Epithelial cell of prostate (primary cell): ENCODE results near the gene KRTAP4-5.
"Not testable (repeated sequence)": the region's sequence is repeated elsewhere in the genome, so short reads cannot be mapped to it uniquely, and the experiment has no call there.

Experiments
- DNase-seq: peaks from one replicate; pipeline ENCODE4 v3.0.0-alpha.2; 2011; ENCODE audit warnings: low read depth, low spot score
- H3K27ac ChIP-seq: fragments of 450-650 bp; 2 replicates; pipeline ENCODE4 v1.5.1; 2017; ENCODE audit warnings: mild to moderate bottlenecking

The KRTAP4-5 gene

GRCh38 chr17:41148971-41149651 lies 514 bp downstream of the KRTAP4-5 start:
- H3K27ac ChIP-seq, DNase-seq: not testable (repeated sequence)

DNA sequence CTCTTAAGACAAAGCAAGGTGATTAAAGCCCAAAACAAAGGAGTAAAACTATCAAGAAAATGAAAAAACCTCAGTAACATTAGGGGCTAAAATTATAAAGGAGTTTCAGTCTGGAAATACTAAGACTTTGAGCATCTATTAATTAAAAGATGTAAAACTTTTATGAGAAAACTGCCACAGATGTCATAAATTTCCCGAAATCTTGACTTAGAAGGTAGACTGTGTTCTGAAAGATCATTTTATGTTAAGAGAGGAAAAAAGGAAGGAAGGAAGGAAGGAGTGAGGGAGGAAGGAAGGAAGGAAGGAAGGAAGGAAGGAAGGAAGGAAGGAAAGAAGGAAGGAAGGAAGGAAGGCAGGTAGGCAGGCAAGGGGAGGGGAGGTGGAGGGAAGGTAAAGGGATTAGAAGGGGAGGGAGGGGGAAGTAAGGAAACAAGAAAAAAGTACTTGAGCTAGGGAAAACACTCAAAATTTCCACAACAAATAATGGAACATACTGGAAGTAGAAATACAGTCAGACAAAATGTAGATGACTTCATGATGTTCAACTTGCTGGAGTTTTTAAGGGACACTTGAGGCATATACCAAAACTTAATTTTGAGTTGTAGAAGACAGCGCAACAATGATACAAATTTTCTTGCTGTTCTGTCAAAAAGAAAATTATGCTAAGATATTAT lies 2.0 kb downstream of the KRTAP4-5 start:
- no peak overlapping the region for H3K27ac ChIP-seq
- no peak for DNase-seq

GRCh38 chr17:41145261-41145660 lies 4.4 kb downstream of the KRTAP4-5 start:
- no peak overlapping the region for H3K27ac ChIP-seq
- no peak for DNase-seq

- DNase-seq: no peak
- H3K27ac ChIP-seq: no peak overlapping the region
Measured at GRCh38 chr17:41144846-41145245, 4.8 kb downstream of the KRTAP4-5 start.

- H3K27ac ChIP-seq: peak overlapping the region; percentile 55
- DNase-seq: no peak
Measured at GRCh38 chr17:41141361-41141760, 8.3 kb downstream of the KRTAP4-5 start.

DNA sequence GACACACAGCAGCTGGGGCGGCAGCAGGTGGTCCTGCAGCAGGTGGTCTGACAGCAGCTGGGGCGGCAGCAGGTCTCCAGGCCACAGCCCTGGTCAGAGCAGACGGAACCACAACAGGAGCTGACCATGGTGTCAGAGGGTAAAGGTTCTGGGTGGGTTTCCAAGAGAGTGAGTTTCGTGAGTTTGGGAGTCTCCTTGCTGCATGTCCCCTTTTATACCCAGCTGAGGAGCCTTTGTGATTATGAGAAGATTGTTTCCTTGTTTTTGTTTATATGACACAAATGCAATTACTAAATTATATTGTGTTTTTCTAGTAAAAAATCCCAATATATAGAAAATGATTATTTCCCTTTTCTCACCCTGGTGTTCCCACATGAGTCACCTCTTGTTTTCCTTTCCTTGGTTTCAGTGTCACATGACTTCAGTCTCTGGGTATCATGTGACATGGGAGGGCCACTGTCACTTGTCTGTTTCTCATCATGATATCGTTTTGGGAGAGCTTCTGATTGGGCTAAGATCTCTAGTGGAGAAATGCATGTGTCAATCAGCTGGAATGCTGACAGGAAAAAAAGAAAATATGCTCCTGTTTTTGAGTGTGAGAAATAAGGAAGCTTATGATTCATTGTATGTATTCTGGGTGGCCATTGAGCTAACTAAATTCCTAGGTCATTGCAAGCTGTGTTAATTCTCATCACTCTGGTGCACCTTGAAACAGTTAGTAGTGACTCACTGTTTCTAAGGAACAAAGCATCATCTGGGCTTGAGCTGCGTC lies 9.1 kb downstream of the KRTAP4-5 start, which contains the start of gene KRTAP4-6:
Gene KRTAP4-6, minus strand, starts transcription at position 185 of the 772 bp plus-strand sequence. Its CDS starts 57 bp downstream, at position 128.
- DNase-seq: peak; percentile 95
- H3K27ac ChIP-seq: peak within 1 kb of the TSS; percentile 55

DNA sequence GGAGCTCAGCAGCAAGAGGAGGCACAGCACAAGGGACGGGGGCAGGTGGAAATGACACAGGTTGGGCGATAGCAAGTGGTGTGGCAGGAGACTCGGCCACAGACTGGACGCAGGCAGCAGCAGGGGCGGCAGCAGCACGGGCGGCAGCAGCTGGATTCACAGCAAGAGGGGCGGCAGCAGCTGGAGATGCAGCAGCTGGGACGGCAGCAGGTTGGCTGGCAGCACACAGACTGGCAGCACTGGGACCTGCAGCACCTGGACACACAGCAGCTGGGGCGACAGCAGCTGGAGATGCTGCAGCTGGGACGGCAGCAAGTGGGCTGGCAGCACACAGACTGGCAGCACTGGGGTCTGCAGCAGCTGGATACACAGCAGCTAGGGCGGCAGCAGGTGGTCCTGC lies 9.8 kb downstream of the KRTAP4-5 start:
- DNase-seq: not testable (repeated sequence)
- H3K27ac ChIP-seq: peak overlapping the region; percentile 55

- no peak overlapping the region for H3K27ac ChIP-seq
- DNase-seq: no peak
Measured at GRCh38 chr17:41133880-41134735, 15.5 kb downstream of the KRTAP4-5 start.

DNA sequence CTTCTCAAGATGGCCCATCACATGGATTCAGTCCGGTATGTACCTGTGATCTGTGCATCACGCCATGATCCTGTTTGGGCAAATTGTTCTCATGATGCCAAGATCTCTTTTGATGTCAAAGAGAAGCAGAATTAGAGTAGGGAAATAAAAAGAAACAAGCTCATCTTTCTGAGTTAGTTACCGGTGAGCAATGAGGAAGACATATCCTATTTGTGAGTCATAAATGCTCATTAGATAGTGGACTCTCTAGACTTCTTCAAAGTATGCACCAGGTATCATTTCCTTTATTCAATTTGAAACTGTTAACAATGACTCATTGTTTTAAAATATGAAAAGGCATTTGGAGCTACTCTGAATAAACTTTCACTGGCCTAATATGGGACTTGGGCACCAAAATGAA lies 17.6 kb downstream of the KRTAP4-5 start:
- peak overlapping the region; percentile 69 for H3K27ac ChIP-seq
- DNase-seq: peak; percentile 67

GRCh38 chr17:41127371-41127770 lies 22.3 kb downstream of the KRTAP4-5 start:
- no peak overlapping the region for H3K27ac ChIP-seq
- DNase-seq: no peak

- H3K27ac ChIP-seq: no peak overlapping the region
- DNase-seq: no peak
Measured at GRCh38 chr17:41126412-41126811, 23.2 kb downstream of the KRTAP4-5 start.

GRCh38 chr17:41125064-41125463 lies 24.6 kb downstream of the KRTAP4-5 start:
- DNase-seq: no peak
- no peak overlapping the region for H3K27ac ChIP-seq

DNA sequence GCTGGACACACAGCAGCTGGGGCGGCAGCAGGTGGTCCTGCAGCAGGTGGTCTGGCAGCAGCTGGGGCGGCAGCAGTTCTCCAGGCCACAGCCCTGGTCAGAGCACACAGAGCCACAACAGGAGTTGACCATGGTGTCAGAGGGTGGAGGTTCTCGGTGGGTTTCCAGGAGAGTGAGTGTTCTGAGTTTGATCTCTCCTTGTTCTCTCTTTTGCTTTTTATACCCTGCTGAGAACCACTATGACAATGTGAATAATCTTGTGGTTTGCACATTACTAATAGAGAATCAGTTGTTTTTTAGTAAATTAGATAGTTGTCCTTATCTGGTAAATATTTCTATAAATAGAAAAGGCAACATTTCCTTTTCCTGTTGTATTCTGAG lies 25.6 kb downstream of the KRTAP4-5 start, which contains the start of gene KRTAP4-12:
Gene KRTAP4-12, minus strand, starts transcription at position 192 of the 381 bp plus-strand sequence. Its CDS starts 60 bp downstream, at position 132.
- H3K27ac ChIP-seq, DNase-seq: not testable (repeated sequence)

GRCh38 chr17:41123292-41123990 lies 26.2 kb downstream of the KRTAP4-5 start:
- H3K27ac ChIP-seq, DNase-seq: not testable (repeated sequence)

DNA sequence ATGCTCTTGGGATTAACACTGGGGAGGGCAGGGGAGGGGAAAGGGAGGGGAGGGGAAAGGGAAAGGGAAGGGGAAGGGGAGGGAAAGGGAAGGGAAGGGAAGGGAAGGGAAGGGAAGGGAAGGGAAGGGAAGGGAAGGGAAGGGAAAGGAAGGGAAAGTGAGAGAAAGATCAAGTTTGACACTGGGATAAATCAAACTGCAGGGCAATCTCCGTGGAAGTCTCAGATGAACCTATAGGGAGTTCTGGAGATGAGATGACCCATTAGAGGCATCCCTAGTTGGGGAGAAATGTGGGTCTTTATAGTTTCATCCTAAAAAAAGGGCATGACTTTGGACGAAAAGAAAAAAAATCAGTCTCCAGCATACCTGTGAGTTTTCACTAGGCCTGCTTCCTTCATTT lies 27.9 kb downstream of the KRTAP4-5 start:
- no peak overlapping the region for H3K27ac ChIP-seq

GRCh38 chr17:41119696-41120690 lies 29.6 kb downstream of the KRTAP4-5 start:
- H3K27ac ChIP-seq, DNase-seq: not testable (repeated sequence)

More for the DNA sequence above, 27.9 kb downstream of the KRTAP4-5 start:
- no peak for DNase-seq

GRCh38 chr17:41118721-41119120 lies 30.9 kb downstream of the KRTAP4-5 start:
- no peak for DNase-seq
- H3K27ac ChIP-seq: no peak overlapping the region

DNA sequence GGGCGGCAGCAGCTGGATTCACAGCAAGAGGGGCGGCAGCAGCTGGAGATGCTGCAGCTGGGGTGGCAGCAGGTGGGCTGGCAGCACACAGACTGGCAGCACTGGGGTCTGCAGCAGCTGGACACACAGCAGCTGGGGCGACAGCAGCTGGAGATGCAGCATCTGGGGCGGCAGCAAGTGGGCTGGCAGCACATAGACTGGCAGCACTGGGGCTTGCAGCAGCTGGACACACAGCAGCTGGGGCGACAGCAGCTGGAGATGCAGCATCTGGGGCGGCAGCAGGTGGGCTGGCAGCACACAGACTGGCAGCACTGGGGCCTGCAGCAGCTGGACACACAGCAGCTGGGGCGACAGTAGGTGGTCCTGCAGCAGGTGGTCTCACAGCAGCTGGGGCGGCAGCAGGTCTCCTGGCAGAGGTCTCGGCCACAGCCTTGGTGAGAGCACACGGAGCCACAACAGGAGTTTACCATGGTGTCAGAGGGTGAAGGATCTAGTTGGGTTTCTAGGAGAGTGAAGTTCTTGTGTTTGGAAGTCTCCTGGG lies 31.7 kb downstream of the KRTAP4-5 start, which contains the start of gene KRTAP4-11:
Gene KRTAP4-11, minus strand, starts transcription at position 528 of the 541 bp plus-strand sequence. Its CDS starts 58 bp downstream, at position 470.
- DNase-seq, H3K27ac ChIP-seq: not testable (repeated sequence)
